ENCODE results near the gene SORBS2. TPM values are rescaled to one million over a fixed set of nuclear protein-coding genes. Genes with fewer than 3 reads are reported as not detected.

Gene SORBS2
- total and polyA plus RNA-seq, 4 donors, result 49.1 to 83.5 (median 66.4) TPM

GRCh38 chr4:185748901-185749390 is 63.0 kb downstream of the SORBS2 start:
- Histone ChIP-seq H3K4me3 (ENCODE audit: low read depth, low read length) (no peak overlapping the region), H3K36me3 (ENCODE audit: control insufficient read depth, insufficient read depth, low read length) (no peaks in the 10 kb centered on the region), H3K9me3 (ENCODE audit: control insufficient read depth, insufficient read depth, low read length) (no peaks in the 10 kb centered on the region), H3K27ac (ENCODE audit: low read depth, low read length) (no peak overlapping the region), H3K4me1 (ENCODE audit: control insufficient read depth, insufficient read depth, low read length) (peaks cover 6% of the 10 kb centered on the region), H3K27me3 (ENCODE audit: control insufficient read depth, insufficient read depth, low read length) (no peaks in the 10 kb centered on the region)
- WGBS (ENCODE audit: insufficient coverage), result 95% methylated on average over 2 of the region's 3 CpGs
- DNase-seq (ENCODE audit: low read depth in 4 of 6, low spot score in 6 of 6), result no peak

- no peak for DNase-seq (ENCODE audit: low read depth in 4 of 6, low spot score in 6 of 6)
- H3K36me3 ChIP-seq (ENCODE audit: control insufficient read depth, insufficient read depth, low read length), result no peaks in the 10 kb centered on the region
- H3K27me3 ChIP-seq (ENCODE audit: control insufficient read depth, insufficient read depth, low read length), result no peaks in the 10 kb centered on the region
- no CpG with 5 or more reads among the region's 9 CpGs for WGBS (ENCODE audit: insufficient coverage)
- no peak overlapping the region for H3K27ac ChIP-seq (ENCODE audit: low read depth, low read length)
- H3K9me3 ChIP-seq (ENCODE audit: control insufficient read depth, insufficient read depth, low read length), result no peaks in the 10 kb centered on the region
- peaks cover 9% of the 10 kb centered on the region for H3K4me1 ChIP-seq (ENCODE audit: control insufficient read depth, insufficient read depth, low read length)
- no peak overlapping the region for H3K4me3 ChIP-seq (ENCODE audit: low read depth, low read length)
Measured at GRCh38 chr4:185745891-185746290, 66.1 kb downstream of the SORBS2 start.

GRCh38 chr4:185744946-185745345 is 67.0 kb downstream of the SORBS2 start:
- no peaks in the 10 kb centered on the region for H3K9me3 ChIP-seq (ENCODE audit: control insufficient read depth, insufficient read depth, low read length)
- H3K36me3 ChIP-seq (ENCODE audit: control insufficient read depth, insufficient read depth, low read length), result no peaks in the 10 kb centered on the region
- peaks cover 13% of the 10 kb centered on the region for H3K4me1 ChIP-seq (ENCODE audit: control insufficient read depth, insufficient read depth, low read length)
- no peaks in the 10 kb centered on the region for H3K27me3 ChIP-seq (ENCODE audit: control insufficient read depth, insufficient read depth, low read length)
- no peak overlapping the region for H3K4me3 ChIP-seq (ENCODE audit: low read depth, low read length)
- H3K27ac ChIP-seq (ENCODE audit: low read depth, low read length), result no peak overlapping the region
- WGBS (ENCODE audit: insufficient coverage), result 92% methylated on average over 5 of the region's 9 CpGs
- DNase-seq (ENCODE audit: low read depth in 4 of 6, low spot score in 6 of 6), result no peak

- WGBS (ENCODE audit: insufficient coverage), result no CpG with 5 or more reads among the region's 1 CpG
- Histone ChIP-seq H3K4me3 (ENCODE audit: low read depth, low read length) (no peak overlapping the region), H3K36me3 (ENCODE audit: control insufficient read depth, insufficient read depth, low read length) (no peaks in the 10 kb centered on the region), H3K27me3 (ENCODE audit: control insufficient read depth, insufficient read depth, low read length) (no peaks in the 10 kb centered on the region), H3K4me1 (ENCODE audit: control insufficient read depth, insufficient read depth, low read length) (peaks cover 13% of the 10 kb centered on the region), H3K27ac (ENCODE audit: low read depth, low read length) (no peak overlapping the region), H3K9me3 (ENCODE audit: control insufficient read depth, insufficient read depth, low read length) (no peaks in the 10 kb centered on the region)
- DNase-seq (ENCODE audit: low read depth in 4 of 6, low spot score in 6 of 6), result no peak
Measured at GRCh38 chr4:185744488-185744862, 67.5 kb downstream of the SORBS2 start.

- WGBS (ENCODE audit: insufficient coverage), result no CpG with 5 or more reads among the region's 2 CpGs
Measured at GRCh38 chr4:185743722-185744487, 68.1 kb downstream of the SORBS2 start.

GRCh38 chr4:185742766-185743165 is 69.2 kb downstream of the SORBS2 start:
- Histone ChIP-seq H3K4me1 (ENCODE audit: control insufficient read depth, insufficient read depth, low read length) (peaks cover 12% of the 10 kb centered on the region), H3K36me3 (ENCODE audit: control insufficient read depth, insufficient read depth, low read length) (no peaks in the 10 kb centered on the region), H3K27ac (ENCODE audit: low read depth, low read length) (no peak overlapping the region), H3K27me3 (ENCODE audit: control insufficient read depth, insufficient read depth, low read length) (no peaks in the 10 kb centered on the region), H3K4me3 (ENCODE audit: low read depth, low read length) (no peak overlapping the region), H3K9me3 (ENCODE audit: control insufficient read depth, insufficient read depth, low read length) (no peaks in the 10 kb centered on the region)
- WGBS (ENCODE audit: insufficient coverage), result 93% methylated on average over 3 of the region's 8 CpGs
- no peak for DNase-seq (ENCODE audit: low read depth in 4 of 6, low spot score in 6 of 6)

More at GRCh38 chr4:185743722-185744487, 68.1 kb downstream of the SORBS2 start:
- no peak overlapping the region for H3K4me3 ChIP-seq (ENCODE audit: low read depth, low read length)
- H3K27me3 ChIP-seq (ENCODE audit: control insufficient read depth, insufficient read depth, low read length), result no peaks in the 10 kb centered on the region
- no peaks in the 10 kb centered on the region for H3K9me3 ChIP-seq (ENCODE audit: control insufficient read depth, insufficient read depth, low read length)
- H3K36me3 ChIP-seq (ENCODE audit: control insufficient read depth, insufficient read depth, low read length), result no peaks in the 10 kb centered on the region
- H3K4me1 ChIP-seq (ENCODE audit: control insufficient read depth, insufficient read depth, low read length), result peaks cover 11% of the 10 kb centered on the region
- no peak overlapping the region for H3K27ac ChIP-seq (ENCODE audit: low read depth, low read length)
- DNase-seq (ENCODE audit: low read depth in 4 of 6, low spot score in 6 of 6), result no peak

- H3K27me3 ChIP-seq (ENCODE audit: control insufficient read depth, insufficient read depth, low read length), result no peaks in the 10 kb centered on the region
- H3K4me3 ChIP-seq (ENCODE audit: low read depth, low read length), result no peak overlapping the region
- H3K27ac ChIP-seq (ENCODE audit: low read depth, low read length), result no peak overlapping the region
- 97% methylated on average over 6 of the region's 6 CpGs for WGBS (ENCODE audit: insufficient coverage)
- H3K9me3 ChIP-seq (ENCODE audit: control insufficient read depth, insufficient read depth, low read length), result no peaks in the 10 kb centered on the region
- no peak for DNase-seq (ENCODE audit: low read depth in 4 of 6, low spot score in 6 of 6)
- peaks cover 3% of the 10 kb centered on the region for H3K36me3 ChIP-seq (ENCODE audit: control insufficient read depth, insufficient read depth, low read length)
- peaks cover 20% of the 10 kb centered on the region for H3K4me1 ChIP-seq (ENCODE audit: control insufficient read depth, insufficient read depth, low read length)
Measured at GRCh38 chr4:185741795-185742194, 70.2 kb downstream of the SORBS2 start.

- Histone ChIP-seq H3K4me1 (ENCODE audit: control insufficient read depth, insufficient read depth, low read length) (peaks cover 25% of the 10 kb centered on the region), H3K27me3 (ENCODE audit: control insufficient read depth, insufficient read depth, low read length) (no peaks in the 10 kb centered on the region), H3K36me3 (ENCODE audit: control insufficient read depth, insufficient read depth, low read length) (peaks cover 3% of the 10 kb centered on the region), H3K9me3 (ENCODE audit: control insufficient read depth, insufficient read depth, low read length) (no peaks in the 10 kb centered on the region), H3K4me3 (ENCODE audit: low read depth, low read length) (no peak overlapping the region), H3K27ac (ENCODE audit: low read depth, low read length) (no peak overlapping the region)
- DNase-seq (ENCODE audit: low read depth in 4 of 6, low spot score in 6 of 6), result no peak
- 72% methylated on average over 4 of the region's 4 CpGs for WGBS (ENCODE audit: insufficient coverage)
Measured at GRCh38 chr4:185740471-185740873, 71.5 kb downstream of the SORBS2 start.

- H3K9me3 ChIP-seq (ENCODE audit: control insufficient read depth, insufficient read depth, low read length), result no peaks in the 10 kb centered on the region
- H3K27me3 ChIP-seq (ENCODE audit: control insufficient read depth, insufficient read depth, low read length), result no peaks in the 10 kb centered on the region
- H3K36me3 ChIP-seq (ENCODE audit: control insufficient read depth, insufficient read depth, low read length), result peaks cover 3% of the 10 kb centered on the region
- peak in 1 of 6 donors; percentile 58 for DNase-seq (ENCODE audit: low read depth in 4 of 6, low spot score in 6 of 6)
- H3K27ac ChIP-seq (ENCODE audit: low read depth, low read length), result no peak overlapping the region
- no peak overlapping the region for H3K4me3 ChIP-seq (ENCODE audit: low read depth, low read length)
- peaks cover 25% of the 10 kb centered on the region for H3K4me1 ChIP-seq (ENCODE audit: control insufficient read depth, insufficient read depth, low read length)
Measured at GRCh38 chr4:185738820-185739219, 73.2 kb downstream of the SORBS2 start.

- peaks cover 25% of the 10 kb centered on the region for H3K4me1 ChIP-seq (ENCODE audit: control insufficient read depth, insufficient read depth, low read length)
Measured at GRCh38 chr4:185738038-185738552, 73.9 kb downstream of the SORBS2 start.

More at GRCh38 chr4:185738038-185738552, 73.9 kb downstream of the SORBS2 start:
- Histone ChIP-seq H3K4me3 (ENCODE audit: low read depth, low read length) (no peak overlapping the region), H3K27ac (ENCODE audit: low read depth, low read length) (no peak overlapping the region), H3K27me3 (ENCODE audit: control insufficient read depth, insufficient read depth, low read length) (no peaks in the 10 kb centered on the region), H3K9me3 (ENCODE audit: control insufficient read depth, insufficient read depth, low read length) (no peaks in the 10 kb centered on the region), H3K36me3 (ENCODE audit: control insufficient read depth, insufficient read depth, low read length) (peaks cover 7% of the 10 kb centered on the region)
- DNase-seq (ENCODE audit: low read depth in 4 of 6, low spot score in 6 of 6), result peak in 1 of 6 donors; percentile 81
- WGBS (ENCODE audit: insufficient coverage), result 50% methylated on average over 2 of the region's 10 CpGs

Measured in spinal cord (tissue), 10 donors.